Amniotic stem cell (primary cell): ENCODE measurements around the gene TAPT1.

Experiments used
- DNase-seq: peaks from one replicate; lab custom pipeline; 2025; lab: John Stamatoyannopoulos, UW

The TAPT1 gene

GRCh38 chr4:16245241-16245640, 19.0 kb upstream of the TAPT1 start:
- no peak for DNase-seq

DNA sequence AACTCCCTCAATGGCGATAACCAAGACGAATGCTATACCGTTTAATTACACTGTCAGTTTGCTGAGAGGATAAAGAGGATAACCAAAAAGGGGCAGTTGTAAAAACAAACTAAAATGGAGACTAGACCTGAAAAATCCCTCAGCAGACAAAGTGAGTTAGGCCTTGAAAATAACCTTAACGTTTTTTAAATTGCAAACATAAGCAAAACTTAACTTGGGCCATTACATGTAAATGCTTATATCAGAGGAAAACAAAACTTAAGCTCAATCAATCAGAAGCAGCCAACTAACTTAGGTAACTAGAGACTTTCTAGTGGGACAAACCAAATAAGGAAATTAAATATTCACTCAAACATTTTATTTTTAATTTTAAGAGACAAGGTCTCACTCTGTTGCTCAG, 17.0 kb upstream of the TAPT1 start:
- DNase-seq = no peak

DNA sequence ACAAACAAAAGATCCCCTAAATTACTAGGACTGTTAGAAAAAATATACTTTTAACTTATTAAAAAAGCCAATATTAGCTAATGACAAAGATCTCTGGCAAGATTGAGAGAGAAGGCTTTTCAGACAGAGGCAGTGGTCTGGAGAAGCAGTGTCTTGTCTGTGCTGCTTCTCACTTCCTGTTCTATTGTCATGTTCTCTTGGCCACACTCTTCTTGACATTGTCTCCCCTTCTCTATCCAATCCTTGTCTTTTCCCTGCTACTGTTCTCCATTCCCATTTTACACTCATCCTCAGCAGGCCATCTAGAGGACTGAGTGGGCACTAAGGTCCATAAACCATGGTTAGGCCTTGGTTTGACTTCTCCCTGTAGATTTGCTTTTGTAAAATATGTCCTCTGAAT, 14.0 kb upstream of the TAPT1 start:
- no peak for DNase-seq

GRCh38 chr4:16239086-16239485, 12.8 kb upstream of the TAPT1 start:
- DNase-seq = no peak

DNA sequence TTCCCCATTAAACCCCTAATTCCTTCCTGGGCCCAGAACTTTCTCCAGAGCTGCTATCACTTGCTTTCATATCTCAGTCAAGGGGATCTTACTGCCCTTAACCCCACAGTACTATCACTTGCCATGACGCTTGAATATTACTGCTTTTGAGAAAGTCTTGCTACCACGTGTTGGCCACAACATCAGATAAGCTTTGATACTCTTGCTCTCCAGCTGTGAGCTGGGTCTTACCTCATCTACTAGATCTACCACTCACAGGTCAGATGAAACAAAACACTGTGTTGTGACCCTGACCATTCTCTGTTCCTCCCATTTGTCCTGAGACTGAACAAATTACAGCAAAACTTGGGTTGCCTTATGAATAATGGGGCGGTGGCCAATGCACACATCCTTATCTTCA, 12.1 kb upstream of the TAPT1 start:
- no peak for DNase-seq

GRCh38 chr4:16237715-16238114, 11.4 kb upstream of the TAPT1 start:
- DNase-seq = no peak

- DNase-seq = no peak
Measured at GRCh38 chr4:16236402-16237023, 10.2 kb upstream of the TAPT1 start.

DNA sequence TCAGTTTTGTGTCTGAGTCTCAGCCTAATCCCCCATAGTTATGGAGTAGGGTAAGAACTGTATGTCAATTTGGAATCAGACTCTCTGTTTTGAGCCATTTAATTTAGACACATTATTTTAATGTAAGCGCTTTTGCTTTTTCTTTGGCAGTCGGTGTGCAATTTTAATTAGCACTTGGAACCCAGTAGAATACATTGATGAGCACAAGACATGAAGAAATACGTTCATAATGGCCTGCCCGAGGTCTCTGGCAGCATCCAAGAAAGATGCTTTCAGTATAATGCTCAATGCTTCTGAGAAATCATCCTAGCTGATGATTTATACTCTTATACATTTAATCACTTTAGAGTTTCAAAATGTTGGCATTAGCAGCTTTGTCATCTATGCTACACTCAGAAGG, 8.9 kb upstream of the TAPT1 start:
- DNase-seq = no peak

DNA sequence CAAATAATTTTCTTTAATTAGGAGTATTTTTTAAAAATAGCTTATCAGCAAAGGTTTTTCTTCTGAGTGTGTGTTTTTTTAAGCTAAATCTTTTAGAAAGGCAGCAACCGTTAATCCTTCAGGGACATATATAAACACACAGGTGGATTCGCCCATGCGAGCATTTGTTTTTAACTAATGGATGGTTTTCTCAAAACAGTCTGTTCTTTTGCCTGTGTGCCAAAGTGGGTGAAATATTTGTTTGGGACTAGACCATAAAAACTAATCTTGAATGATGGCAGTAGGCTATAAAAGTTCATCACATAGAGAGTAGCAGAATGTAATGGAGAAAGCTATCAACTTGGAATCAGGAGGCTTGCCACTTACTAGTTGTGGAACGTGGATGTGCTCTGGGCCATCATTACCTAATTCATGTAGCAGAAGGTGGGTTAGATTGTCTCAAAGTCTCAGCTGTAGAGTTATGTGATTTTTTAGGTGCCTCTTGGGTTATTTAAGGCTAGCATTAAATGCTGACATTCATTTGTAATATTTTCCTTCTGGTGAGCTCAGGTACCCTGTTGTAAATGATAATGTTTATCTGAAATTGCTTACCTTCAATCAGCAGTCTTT, 7.4 kb upstream of the TAPT1 start:
- DNase-seq = no peak

GRCh38 chr4:16231570-16232245, 5.4 kb upstream of the TAPT1 start:
- DNase-seq = no peak

DNA sequence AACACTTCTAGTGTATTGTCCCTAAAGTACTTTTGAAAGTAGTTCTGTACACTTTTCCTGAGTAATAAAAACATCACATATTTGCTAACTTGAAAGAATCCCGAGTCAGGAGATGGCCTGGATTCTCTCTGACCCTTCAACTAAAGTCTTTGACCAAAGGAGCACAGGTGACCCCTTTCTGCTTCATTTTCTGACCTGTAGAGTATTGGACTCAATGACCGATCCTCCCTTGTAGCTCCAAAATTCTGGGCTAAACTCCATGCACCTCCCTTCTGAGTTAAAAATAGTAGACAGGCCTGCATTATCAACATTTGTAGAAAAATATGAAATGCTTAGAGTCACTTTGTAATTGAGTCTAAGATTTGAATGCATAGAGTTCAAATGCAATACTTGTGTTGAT, 4.0 kb upstream of the TAPT1 start:
- DNase-seq = no peak

DNA sequence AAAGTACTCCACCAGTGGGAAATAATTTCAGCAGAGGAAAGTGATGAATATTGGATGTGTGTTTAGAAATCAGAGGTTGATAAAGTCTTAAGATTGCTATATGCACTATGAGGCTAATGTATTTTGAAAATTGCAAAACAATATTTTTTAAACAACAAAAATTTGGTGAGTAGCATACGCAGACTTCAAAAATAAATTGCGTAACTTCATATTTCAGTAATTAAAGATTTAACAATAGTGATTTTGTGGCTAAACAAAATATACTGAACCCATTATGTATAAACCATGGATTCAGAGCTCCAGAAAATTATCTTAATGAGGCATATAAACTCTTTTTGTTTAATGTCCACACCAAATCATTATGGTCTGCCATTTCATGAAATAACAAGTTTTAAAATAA, 3.3 kb upstream of the TAPT1 start:
- no peak for DNase-seq

DNA sequence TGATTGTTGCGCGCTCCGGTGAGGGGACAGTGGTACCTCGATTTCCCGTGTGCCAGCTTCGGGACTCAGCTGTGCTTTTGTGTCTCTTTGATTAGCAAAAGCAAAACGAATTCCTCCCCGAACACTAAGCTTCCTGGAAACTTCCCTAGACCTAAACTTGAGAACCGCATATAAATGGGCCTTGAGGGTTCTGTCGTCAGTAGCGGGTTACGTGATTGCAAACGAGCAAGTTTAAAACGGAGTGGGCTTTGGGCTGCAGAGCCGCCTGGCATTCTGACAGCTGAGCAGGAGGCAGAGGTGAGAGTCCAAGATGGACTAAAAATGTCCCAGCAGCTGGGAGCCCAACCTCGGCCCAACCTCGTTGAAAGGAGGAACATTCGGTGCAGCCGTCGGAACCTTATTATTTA, 1.2 kb upstream of the TAPT1 start:
- DNase-seq = no peak

DNA sequence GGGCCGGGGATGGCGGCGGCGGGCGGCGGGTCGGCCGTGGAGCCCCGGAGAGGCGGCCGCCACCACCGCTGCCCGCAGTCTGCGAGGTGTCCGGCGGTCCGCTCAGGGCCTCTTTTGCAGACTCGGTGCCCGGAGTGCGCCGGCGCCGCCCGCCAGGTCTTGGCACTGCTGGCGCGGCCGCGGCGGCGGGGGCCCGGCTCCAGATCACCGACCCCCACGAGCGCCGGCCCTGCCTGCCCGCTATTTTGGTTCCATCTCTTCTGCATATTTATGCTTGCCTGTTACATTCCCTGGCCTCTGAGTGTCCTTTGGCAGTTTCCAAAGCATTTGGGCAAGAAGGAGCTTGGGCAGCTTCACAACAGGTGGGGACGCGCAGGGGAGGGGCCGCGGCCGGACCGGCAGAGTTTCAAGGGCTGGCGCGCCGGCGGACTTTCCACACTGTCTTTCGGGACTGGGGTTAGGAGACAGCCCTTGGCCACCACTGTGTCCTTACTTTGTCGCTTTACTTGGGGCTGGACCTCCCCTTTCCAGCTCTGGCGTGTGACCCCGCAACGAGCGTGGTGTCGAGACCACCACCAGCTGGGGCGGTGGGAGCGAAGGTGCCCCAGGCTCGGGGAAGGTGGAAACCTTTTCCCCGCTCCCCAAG, 668 bp upstream of the TAPT1 start:
- DNase-seq = no peak

GRCh38 chr4:16225167-16225862, 956 bp downstream of the TAPT1 start:
- DNase-seq = peak; percentile 15

DNA sequence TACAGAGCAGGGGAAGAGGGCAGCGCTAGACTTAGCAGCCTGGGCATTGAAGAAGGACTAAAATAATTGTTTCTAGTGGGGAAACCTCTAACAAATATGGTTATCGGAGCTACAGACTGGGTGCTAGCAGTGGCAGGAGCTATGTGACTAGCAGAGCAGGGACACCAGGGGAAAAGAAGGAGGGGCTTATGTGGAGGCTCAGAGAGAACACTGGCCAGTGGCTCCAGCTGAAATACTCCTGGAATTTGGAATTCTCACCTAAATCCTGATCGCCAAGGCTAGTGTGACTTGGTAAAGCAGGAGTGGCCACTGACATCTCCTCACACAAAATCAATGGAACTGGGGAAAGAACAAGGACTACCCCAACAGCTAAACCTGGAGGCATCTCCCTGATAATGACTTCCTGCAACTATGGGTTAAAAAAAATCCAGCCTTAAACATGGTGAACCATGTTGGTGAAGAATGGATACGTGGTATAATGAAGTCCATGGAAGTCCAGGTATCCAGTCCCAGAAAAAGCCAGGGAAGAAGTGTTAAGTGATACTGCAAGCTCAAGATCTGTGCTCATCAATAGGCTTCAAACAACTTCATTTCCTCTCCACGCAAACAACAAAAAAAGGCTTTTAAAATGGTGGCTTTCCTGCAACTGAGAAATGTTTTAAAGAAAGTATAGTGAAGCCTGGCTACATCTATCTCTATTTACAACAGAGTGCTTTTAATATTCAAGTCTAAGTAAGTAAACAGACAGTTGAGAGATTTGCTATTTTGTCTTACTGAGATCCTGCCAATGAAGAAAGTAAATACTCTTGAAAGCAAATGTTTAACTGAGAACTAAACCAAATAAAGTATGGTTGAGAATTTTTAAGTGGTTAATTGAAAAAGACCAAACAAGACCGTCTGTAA, 1.8 kb downstream of the TAPT1 start:
- no peak for DNase-seq

DNA sequence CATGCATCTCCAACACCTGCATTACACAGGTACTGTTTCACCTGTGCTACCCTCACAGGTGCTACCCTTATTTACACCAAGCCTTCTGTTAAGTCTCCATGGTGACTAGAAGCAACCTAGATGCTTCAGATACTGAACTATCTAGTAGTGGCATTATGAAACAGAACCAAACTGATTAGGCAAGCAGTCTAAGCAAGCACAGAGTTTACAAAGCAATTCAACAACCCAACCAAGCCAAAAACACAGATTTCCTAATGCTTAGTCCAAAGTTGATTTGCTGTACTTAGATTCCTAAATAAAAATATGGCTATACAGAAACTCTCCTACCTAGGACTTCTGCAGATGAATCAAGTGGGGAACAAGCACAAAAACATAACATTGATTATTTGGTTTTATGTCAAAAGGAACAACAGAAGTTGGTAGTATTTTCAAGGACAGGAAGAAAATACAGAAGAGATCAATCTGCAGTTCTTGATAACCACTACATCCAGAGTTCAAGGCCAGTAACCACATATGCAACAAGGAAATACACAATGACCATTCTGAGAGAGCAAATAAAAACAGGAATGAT, 3.2 kb downstream of the TAPT1 start:
- DNase-seq = no peak

- DNase-seq = no peak
Measured at GRCh38 chr4:16218950-16219349, 7.3 kb downstream of the TAPT1 start.

DNA sequence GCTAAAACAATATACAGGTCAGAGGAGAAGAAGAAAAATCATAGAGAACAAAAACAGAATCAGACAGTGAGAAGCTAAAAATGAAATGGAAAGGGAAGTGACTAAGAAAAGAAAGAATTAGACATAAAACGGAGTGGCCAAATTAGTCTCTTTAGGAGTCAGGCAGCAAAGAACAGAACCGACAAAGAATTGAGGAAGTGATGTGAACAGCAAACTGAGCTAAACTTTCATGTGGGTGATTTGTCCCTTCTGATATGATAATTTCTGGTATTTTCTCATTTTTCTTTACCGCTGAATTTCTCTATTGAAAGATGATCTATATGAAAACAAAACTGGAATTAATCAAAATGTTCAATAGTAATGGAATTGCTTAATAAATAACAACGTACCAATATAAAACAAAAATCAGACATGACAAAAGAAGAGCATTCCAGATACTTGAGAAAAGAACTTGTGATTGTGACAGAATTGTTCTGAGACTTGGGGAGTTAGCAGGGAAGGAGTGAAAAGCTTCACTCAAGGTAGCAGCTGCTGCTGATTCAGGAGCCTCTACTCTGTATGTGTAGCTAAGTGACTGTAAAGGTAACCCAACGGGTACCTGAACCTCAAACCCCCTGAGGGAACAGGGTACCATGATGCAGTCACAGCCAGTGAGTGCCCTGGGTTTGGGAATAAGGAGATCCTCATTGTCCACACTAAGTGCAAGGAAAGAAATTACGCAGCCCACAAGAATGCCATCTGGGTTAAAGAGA, 8.8 kb downstream of the TAPT1 start:
- DNase-seq = no peak

DNA sequence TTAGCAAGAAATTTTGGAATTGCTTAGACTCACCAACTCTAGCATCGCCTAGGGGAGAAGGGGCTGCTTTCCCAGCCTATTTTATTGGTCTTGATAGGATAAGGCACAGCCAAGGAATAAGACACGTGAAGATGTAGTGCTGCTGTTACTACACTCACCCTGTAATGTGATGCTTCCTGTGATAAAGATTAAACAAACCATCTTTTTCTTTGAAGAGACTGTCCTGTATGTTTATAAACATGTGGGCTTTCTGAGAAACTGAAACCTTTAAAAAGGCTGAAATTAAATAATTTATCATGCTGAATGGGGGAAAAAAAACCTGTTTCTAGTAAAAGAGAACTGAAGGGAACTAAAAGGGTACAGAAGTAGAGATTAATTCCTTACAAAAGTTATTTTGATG, 13.2 kb downstream of the TAPT1 start:
- no peak for DNase-seq
